T47D (cell line): ENCODE measurements around the gene KIAA1614.

Source experiments
- DNase-seq, 2 experiments: peaks; one replicate each; pipeline versions ENCODE4 v3.0.0 to v3.0.0-alpha.2; 2011 to 2012; ENCODE audit warnings: low read depth in 1 of 2, low spot score in 1 of 2
- JUND ChIP-seq: IDR thresholded peaks from 2 replicates; pipeline ENCODE4 v1.6.1; 2012; ENCODE audit warnings: low read depth
- in situ Hi-C: cut with HindIII; loops from 2 replicates; pipeline ENCODE4 v1.10.0; 2016; ENCODE audit warnings: low sequenced_read_pairs, low pct_unique_long_range_greater_than_20kb

The KIAA1614 gene

GRCh38 chr1:180896161-180896560, 16.5 kb upstream of the KIAA1614 start:
- no peak for TF ChIP-seq JUND
- in situ Hi-C loops = no loop called here
- no peak for DNase-seq

GRCh38 chr1:180898441-180899219, 14.1 kb upstream of the KIAA1614 start:
- TF ChIP-seq JUND = no peak
- in situ Hi-C loops = no loop called here
- DNase-seq = no peak

GRCh38 chr1:180899262-180899661, 13.4 kb upstream of the KIAA1614 start:
- TF ChIP-seq JUND = no peak
- no peak for DNase-seq
- in situ Hi-C loops = no loop called here

- in situ Hi-C loops = no loop called here
- TF ChIP-seq JUND = no peak
- no peak for DNase-seq
Observed at GRCh38 chr1:180901076-180901990, 11.4 kb upstream of the KIAA1614 start.

- in situ Hi-C loops = no loop called here
- no peak for TF ChIP-seq JUND
- DNase-seq = no peak
Observed at GRCh38 chr1:180902541-180902940, 10.2 kb upstream of the KIAA1614 start.

- TF ChIP-seq JUND = no peak
- in situ Hi-C loops = no loop called here
- no peak for DNase-seq
Observed at GRCh38 chr1:180905927-180906326, 6.8 kb upstream of the KIAA1614 start.

- DNase-seq = no peak
- TF ChIP-seq JUND = no peak
- in situ Hi-C loops = no loop called here
Observed at GRCh38 chr1:180906511-180906910, 6.2 kb upstream of the KIAA1614 start.

GRCh38 chr1:180907313-180908055, 5.2 kb upstream of the KIAA1614 start:
- no peak for DNase-seq
- in situ Hi-C loops = no loop called here
- no peak for TF ChIP-seq JUND

- TF ChIP-seq JUND = no peak
- in situ Hi-C loops = no loop called here
- no peak for DNase-seq
Observed at GRCh38 chr1:180908074-180908765, 4.5 kb upstream of the KIAA1614 start.

- in situ Hi-C loops = no loop called here
- no peak for TF ChIP-seq JUND
- no peak for DNase-seq
Observed at GRCh38 chr1:180909005-180909414, 3.7 kb upstream of the KIAA1614 start.

- TF ChIP-seq JUND = no peak
Observed at GRCh38 chr1:180909462-180909976, 3.2 kb upstream of the KIAA1614 start.

More at GRCh38 chr1:180909462-180909976, 3.2 kb upstream of the KIAA1614 start:
- DNase-seq = no peak
- in situ Hi-C loops = no loop called here
